Cardiac muscle cell (in vitro differentiated cells and primary cell): ENCODE measurements around the gene PDLIM4. TPM values are rescaled to one million over a fixed set of nuclear protein-coding genes. Genes with fewer than 3 reads are reported as not detected.

Experiments
- DNase-seq, 2 donors: peaks; one replicate each; pipeline versions ENCODE4 v3.0.0 to v3.0.0-alpha.2; 2010 to 2017; ENCODE audit warnings: low read depth in 1 of 2, low spot score in 1 of 2
- H3K27ac ChIP-seq: fragments of 200-600 bp; sonication (generic); 2 replicates; pipeline ENCODE4 v1.5.1; 2016
- H3K27me3 ChIP-seq: fragments of 200-600 bp; sonication (generic); 2 replicates; pipeline ENCODE4 v1.6.0; 2016; ENCODE audit warnings: control low read depth
- H3K36me3 ChIP-seq: fragments of 200-600 bp; sonication (generic); 2 replicates; pipeline ENCODE4 v1.5.1; 2016; ENCODE audit warnings: control low read depth
- H3K4me1 ChIP-seq: fragments of 200-600 bp; sonication (generic); 2 replicates; pipeline ENCODE4 v1.8.1; 2017; ENCODE audit warnings: low read depth, mild to moderate bottlenecking, mixed run types
- H3K4me3 ChIP-seq: fragments of 200-600 bp; sonication (generic); 2 replicates; pipeline ENCODE4 v1.5.1; 2016; ENCODE audit warnings: mild to moderate bottlenecking
- H3K9me3 ChIP-seq: fragments of 200-600 bp; sonication (generic); 2 replicates; pipeline ENCODE4 v1.5.1; 2017; ENCODE audit warnings: low read depth, mild to moderate bottlenecking, control low read depth
- polyA plus RNA-seq: library from polyadenylated mRNA; unstranded; fragments of >200 nt; fragmentation: Nextera tagmentation; extraction: Ambion mirVana; gene quantifications from 2 replicates; pipeline ENCODE4 v1.2.1, GENCODE V29; 2016
- total RNA-seq: library from RNA; depleted of rRNA; stranded (reverse); fragments of >200 nt; gene quantifications from 2 replicates; pipeline ENCODE4 v1.2.3, GENCODE V29; 2016
- TF ChIP-seq, protein P1 (sequence below): IDR thresholded peaks from 2 replicates; pipeline ENCODE4 v1.5.1; 2012; ENCODE audit warnings: low read depth, mild to moderate bottlenecking, low read length

PDLIM4 gene
- total and polyA plus RNA-seq, 2 experiments from 2014 or later: 23.1 to 32.7 TPM

GRCh38 chr5:132260051-132260450 is 2.6 kb downstream of the PDLIM4 start:
- peaks cover 12% of the 10 kb centered on the region for H3K4me1 ChIP-seq
- H3K9me3 ChIP-seq: no peaks in the 10 kb centered on the region
- H3K4me3 ChIP-seq: no peak overlapping the region
- H3K27ac ChIP-seq: no peak overlapping the region
- no peaks in the 10 kb centered on the region for H3K36me3 ChIP-seq
- no peak for DNase-seq
- TF ChIP-seq, protein P1, sequence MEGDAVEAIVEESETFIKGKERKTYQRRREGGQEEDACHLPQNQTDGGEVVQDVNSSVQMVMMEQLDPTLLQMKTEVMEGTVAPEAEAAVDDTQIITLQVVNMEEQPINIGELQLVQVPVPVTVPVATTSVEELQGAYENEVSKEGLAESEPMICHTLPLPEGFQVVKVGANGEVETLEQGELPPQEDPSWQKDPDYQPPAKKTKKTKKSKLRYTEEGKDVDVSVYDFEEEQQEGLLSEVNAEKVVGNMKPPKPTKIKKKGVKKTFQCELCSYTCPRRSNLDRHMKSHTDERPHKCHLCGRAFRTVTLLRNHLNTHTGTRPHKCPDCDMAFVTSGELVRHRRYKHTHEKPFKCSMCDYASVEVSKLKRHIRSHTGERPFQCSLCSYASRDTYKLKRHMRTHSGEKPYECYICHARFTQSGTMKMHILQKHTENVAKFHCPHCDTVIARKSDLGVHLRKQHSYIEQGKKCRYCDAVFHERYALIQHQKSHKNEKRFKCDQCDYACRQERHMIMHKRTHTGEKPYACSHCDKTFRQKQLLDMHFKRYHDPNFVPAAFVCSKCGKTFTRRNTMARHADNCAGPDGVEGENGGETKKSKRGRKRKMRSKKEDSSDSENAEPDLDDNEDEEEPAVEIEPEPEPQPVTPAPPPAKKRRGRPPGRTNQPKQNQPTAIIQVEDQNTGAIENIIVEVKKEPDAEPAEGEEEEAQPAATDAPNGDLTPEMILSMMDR: no peak
- H3K27me3 ChIP-seq: no peaks in the 10 kb centered on the region

DNA sequence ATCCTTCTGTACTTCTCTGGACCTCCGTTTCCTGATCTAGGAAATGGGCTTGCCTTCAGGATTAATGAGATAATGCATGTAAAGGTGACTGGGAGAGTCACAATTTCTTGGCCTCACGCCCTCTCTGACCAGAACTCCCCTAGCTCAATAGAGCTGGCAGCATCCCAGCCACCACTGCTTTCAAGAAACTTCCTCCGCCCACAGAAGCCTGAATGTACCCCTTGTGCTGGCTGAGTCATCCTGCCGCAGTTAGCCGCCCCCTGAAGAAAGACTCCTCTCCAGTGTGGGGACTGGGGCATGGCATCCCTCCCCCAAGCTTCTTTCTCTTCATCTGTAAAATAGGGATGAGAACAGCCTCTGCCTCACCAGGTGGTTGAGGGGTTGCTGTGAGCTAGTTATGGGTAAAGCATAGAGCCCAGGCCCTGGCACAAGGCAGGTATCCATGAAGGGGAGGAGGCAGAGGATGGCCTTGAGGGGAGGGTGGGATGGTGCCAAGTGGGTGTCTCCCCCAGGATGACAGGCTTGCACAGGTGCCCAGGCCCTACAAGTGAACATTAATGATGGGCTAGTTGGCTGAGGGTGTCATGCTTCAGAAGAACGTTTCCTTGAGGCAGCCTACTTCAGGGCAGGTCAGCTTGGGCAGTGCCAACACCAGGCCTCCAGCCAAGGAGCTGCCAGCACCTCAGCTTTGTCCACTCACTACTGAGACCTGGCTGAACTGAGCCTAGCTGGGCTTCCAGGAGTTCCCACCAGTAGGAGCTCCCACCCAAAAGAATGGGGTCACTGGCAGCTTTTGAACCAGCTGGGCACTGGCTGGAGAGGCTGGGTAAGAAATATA is 3.4 kb downstream of the PDLIM4 start:
- no peak overlapping the region for H3K27ac ChIP-seq
- no peaks in the 10 kb centered on the region for H3K9me3 ChIP-seq
- H3K4me1 ChIP-seq: peaks cover 12% of the 10 kb centered on the region
- TF ChIP-seq, protein P1: no peak
- peak in 1 of 2 donors; percentile 90 for DNase-seq
- no peaks in the 10 kb centered on the region for H3K36me3 ChIP-seq
- H3K27me3 ChIP-seq: no peaks in the 10 kb centered on the region
- no peak overlapping the region for H3K4me3 ChIP-seq

DNA sequence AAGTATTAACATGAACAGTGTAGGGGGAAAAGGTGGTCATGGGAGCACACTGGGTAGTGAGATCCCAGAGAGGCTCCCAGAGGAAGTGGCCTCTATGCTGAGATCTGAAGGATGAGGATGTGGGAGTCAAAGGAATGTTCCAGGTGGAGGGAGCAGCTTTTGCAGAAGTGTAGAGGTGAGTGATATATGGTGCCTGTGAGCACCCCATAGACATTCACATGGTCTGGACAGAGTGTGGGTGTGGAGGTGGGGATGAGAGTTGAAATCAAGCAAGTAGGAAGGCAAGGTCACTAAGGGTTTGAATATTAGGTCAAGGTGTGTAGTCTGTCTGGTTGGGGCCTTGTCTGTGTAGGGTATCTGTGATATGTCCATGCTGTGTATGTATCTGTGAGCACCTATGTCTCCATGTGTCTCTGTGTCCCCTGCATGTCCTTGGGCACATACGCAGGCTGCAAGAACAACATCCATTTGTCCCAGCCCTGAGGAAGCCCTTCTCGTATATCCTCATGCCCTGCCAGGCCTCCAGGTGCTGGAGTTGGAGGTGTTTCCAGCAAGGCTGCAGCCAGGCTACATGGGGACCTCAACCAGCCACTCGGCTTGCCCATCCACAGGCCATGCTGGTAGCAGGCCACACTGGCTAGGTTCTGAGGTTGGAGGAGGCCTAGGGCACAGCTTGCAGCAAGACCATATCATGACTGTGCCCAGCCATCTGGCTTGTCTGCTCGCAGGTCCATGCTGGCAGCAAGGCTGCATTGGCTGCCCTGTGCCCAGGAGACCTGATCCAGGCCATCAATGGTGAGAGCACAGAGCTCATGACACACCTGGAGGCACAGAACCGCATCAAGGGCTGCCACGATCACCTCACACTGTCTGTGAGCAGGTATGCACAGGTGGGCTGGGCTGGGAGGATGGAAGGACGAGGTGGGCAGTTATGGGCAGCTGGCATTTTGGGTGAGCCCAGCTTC is 4.7 kb downstream of the PDLIM4 start:
- Histone ChIP-seq H3K4me1 (peaks cover 12% of the 10 kb centered on the region), H3K27ac (no peak overlapping the region)

GRCh38 chr5:132262882-132263547 is 5.5 kb downstream of the PDLIM4 start:
- TF ChIP-seq, protein P1: no peak
- H3K27ac ChIP-seq: no peak overlapping the region
- no peaks in the 10 kb centered on the region for H3K36me3 ChIP-seq
- H3K9me3 ChIP-seq: no peaks in the 10 kb centered on the region
- no peaks in the 10 kb centered on the region for H3K27me3 ChIP-seq
- no peak overlapping the region for H3K4me3 ChIP-seq
- DNase-seq: no peak
- H3K4me1 ChIP-seq: peaks cover 9% of the 10 kb centered on the region

More for the DNA sequence above, 4.7 kb downstream of the PDLIM4 start:
- H3K4me3 ChIP-seq: no peak overlapping the region
- no peaks in the 10 kb centered on the region for H3K36me3 ChIP-seq
- TF ChIP-seq, protein P1: no peak
- H3K27me3 ChIP-seq: no peaks in the 10 kb centered on the region
- no peak for DNase-seq
- H3K9me3 ChIP-seq: no peaks in the 10 kb centered on the region
